UCSD-AML1 (cell line): ENCODE measurements around the gene AKAP8L.

Experiments used
- DNase-seq: peaks from one replicate; lab custom pipeline; 2025; ENCODE audit not compliant: unreplicated experiment; lab: John Stamatoyannopoulos, UW

The AKAP8L gene, protein sequence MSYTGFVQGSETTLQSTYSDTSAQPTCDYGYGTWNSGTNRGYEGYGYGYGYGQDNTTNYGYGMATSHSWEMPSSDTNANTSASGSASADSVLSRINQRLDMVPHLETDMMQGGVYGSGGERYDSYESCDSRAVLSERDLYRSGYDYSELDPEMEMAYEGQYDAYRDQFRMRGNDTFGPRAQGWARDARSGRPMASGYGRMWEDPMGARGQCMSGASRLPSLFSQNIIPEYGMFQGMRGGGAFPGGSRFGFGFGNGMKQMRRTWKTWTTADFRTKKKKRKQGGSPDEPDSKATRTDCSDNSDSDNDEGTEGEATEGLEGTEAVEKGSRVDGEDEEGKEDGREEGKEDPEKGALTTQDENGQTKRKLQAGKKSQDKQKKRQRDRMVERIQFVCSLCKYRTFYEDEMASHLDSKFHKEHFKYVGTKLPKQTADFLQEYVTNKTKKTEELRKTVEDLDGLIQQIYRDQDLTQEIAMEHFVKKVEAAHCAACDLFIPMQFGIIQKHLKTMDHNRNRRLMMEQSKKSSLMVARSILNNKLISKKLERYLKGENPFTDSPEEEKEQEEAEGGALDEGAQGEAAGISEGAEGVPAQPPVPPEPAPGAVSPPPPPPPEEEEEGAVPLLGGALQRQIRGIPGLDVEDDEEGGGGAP

DNA sequence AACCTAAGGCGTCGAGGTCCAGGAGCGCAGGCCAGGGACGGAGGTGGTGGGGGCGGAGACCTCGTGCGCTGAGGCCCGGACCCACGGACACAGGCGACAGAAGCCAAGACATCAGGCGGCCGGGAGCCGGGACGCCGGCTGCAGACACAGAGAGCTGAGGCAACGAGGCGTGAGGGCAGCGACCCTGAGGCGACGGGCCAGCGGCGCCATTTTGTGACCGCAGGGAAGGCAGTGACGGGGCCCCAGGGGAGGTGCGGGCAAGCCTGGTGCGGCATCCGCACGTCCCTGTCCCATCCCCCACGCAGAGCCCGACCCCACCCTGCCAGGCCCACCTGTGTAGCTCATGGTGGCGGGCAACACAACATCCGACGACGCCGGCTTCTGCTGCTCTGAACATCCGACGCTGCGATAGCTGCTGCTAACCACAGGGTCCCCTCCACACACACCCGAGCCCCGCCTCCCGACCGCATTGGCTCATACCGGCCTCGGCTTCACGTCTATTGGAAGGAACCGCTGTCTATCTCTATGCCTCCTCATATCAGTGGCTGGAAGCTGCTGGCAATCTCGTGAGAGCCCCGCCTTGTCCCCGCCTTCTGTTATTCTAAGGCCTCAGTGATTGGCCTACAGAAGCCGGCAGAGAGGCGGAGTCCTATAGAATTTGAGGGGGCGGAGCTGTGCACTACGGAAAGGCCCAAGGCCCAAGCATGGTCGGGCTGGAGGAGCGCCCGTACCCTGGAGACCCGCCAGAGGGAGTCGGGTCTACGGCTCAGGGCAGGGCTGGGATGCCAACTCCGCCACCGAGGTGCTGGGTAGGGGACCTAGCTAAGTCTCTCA is at the start of gene AKAP8L:
TSS of gene AKAP8L (minus strand) at position 410 of the 834 bp plus-strand sequence. CDS start at position 345, 65 bp downstream.
- peak; percentile 98 for DNase-seq

DNA sequence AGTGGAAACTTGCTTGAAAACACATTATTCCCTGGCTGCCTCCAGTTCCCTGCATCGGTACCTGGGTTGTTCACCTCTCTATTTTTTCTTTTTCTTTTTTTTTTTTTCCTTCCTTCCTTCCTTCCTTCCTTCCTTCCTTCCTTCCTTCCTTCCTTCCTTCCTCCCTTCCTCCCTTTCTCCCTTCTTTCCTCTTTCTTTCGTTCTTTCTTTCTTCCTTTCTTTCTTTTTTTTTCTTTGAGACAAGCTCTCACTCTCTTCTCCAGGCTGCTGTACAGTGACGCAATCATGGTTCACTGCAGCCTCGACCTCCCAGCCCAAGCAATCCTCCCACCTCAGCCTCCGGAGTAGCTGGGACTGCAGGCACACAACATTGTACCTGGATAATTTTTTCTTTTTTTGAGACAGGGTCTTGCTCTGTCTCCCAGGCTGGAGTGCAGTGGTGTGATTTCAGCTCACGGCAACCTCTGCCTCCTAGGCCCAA is 49.0 kb upstream of the AKAP8L start:
- no peak for DNase-seq

DNA sequence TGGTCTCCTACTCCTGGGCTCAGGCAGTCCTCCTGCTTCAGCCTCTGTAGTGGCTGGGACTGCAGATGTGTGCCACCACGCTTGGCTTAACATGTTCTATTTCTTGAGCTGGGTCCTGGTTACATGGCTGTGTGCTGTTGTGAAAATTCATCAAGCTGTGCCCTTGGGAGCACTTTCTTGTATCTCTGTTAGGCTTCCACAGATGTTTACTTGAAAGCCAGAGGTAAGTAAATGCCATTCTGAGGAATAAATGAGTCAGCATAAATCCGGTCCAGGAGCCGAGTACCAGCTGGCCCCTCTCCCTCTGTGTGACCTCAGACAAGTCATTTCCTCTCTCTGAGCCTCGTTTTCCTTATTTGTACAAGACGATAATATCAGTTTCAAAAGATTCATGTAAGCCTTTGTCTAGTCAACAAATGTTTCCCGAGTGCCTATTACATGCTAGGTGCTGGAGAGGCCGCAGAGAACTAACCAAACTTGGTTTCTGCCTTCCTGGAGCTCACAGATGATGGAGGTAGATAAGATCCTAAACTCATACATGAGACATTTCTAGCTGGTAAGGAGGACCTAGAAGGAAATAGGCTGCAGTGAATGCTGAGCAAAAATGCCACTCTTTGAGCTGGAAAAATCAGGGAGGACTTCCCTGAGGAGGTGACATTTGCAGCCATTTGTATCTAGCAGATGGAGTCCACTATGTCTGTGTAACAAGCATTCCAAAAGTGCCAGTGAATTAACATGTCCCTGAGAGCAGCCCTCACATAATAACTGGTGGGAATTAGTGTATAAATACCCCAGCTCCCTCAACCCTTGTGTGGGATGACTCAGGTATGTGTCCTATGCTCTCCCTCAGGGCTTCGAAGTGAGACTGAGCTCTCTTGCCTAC is 48.3 kb upstream of the AKAP8L start:
- peak; percentile 71 for DNase-seq

DNA sequence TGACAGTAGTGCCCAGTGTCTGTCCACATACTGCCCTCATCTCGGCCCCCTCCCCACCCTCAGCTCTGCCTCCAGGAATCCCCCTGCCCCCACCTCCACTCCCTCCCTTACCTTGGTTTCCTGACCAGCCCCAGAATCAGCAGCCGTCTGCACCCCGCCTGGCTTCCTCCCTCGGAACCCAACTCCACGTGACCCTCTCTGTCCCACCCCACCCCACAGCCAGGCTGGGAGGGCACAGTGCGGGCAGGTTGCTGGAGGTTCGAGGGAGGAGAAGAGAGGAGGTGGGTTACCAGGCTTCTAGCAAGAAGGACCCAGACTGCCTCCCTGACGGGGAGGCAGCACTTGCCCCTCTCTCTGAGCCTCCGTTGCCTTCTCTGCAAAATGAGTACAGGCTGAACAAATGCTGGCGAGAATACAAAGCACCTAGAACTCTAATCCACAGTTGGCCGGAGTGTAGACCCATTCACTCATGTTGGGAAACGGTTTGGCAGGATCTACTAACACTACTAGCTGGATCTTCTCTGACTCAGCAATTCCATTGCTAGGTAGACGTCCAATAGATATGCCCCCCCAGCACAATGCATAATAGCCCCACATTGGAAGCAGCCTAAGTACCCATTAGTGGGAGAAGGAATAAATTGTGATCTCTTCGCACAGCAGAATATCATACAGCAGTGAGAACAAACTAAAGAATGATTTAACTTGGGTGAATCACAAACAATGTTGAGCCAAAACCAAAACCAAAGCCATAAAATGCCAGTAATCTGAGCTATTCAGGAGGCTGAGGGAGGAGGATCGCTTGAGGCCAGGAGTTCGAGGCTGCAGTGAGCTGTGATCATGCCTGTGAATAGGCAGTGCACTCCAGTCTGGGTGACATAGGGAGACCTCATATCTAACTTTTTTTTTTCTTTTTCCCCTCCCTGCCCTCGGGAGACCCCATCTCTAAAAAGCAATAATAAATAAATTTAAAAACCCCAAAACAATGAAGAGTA is 45.9 kb upstream of the AKAP8L start, which contains the start of gene RASAL3:
TSS of gene RASAL3 (minus strand) at position 151 of the 992 bp plus-strand sequence. CDS start 186 bp downstream, outside the sequence.
- peak; percentile 84 for DNase-seq

DNA sequence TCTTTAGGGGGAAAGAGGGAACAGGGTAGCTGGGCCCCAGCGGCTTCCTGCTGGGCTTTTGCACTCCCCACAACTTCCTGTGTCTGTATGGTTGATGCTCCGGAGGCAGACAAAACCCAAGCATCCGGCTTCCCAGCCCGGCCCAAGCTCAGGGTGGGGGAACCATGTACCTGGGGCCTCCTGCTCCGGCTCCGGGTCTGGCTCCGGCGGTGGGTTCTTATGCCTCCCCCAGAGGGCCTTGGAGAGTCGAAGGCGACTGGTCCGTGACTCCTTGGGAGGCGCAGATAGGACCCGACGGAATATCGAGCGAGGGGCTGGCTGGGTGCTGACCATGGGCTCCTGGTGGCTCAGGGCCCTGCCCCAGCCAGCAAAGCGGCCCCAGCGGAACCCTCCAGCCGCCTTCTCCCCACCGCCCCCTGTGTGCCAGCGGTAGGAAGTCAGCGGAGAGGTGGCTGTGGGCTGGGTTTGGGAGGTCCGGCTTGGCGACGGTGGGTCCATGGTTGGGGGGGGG is 45.1 kb upstream of the AKAP8L start:
- DNase-seq, result peak; percentile 87

DNA sequence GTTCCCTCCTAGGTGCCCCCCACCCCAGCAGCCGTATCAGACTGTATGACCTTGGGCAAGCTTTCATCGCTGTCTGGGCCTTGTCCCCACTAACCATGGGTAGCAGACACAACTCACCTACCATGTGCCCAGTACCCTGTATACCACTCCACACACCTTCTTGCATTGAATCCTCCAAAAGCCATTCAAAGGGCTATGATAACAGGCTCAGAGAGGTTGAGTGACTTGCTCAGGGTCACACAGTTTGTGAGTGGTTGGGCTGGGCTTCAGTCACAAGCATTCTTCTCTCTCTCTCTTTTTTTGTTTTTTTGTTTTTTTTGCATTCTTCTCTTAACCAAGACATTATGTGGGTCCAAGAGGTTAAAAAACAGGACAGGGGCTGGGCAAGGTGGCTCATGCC is 42.9 kb upstream of the AKAP8L start:
- no peak for DNase-seq

DNA sequence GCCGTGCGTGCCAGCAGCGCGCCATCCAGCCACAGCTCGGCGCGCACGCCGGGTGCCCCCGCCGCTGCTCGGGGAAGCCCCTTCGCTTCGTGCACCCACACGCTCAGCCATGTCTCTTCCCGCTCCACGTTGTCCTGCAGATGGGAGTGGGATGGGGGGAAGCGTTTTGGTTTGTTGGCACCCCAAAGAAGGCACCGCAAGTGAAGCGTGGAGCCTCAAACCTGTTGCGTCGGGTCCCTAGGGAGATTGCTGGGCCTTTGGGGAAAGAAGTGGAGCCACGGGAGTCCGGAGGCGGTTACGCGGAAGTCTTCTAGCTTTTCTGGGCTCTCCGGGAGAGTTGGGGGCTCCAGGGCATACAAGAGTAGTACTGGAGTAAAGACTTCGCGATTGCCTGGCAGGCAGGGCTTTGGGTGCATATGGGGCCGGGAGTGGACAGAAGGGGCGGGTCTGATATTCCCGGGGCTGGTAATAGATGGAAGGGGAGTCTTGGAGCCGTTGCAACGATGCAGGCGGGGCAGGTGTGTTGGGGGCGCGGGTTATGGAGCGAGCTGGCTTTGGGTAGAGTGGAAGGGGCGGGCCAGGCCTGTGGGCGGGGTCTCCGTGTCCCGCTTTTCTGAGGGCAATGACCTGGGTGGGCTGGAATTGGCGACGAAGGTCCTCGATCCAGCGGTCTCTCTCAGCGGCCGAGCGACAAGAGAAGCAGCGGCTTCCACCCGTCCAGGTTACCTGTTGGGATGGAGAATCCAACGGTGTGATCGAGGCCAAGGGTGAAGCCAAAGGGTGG is 39.1 kb upstream of the AKAP8L start:
- no peak for DNase-seq

DNA sequence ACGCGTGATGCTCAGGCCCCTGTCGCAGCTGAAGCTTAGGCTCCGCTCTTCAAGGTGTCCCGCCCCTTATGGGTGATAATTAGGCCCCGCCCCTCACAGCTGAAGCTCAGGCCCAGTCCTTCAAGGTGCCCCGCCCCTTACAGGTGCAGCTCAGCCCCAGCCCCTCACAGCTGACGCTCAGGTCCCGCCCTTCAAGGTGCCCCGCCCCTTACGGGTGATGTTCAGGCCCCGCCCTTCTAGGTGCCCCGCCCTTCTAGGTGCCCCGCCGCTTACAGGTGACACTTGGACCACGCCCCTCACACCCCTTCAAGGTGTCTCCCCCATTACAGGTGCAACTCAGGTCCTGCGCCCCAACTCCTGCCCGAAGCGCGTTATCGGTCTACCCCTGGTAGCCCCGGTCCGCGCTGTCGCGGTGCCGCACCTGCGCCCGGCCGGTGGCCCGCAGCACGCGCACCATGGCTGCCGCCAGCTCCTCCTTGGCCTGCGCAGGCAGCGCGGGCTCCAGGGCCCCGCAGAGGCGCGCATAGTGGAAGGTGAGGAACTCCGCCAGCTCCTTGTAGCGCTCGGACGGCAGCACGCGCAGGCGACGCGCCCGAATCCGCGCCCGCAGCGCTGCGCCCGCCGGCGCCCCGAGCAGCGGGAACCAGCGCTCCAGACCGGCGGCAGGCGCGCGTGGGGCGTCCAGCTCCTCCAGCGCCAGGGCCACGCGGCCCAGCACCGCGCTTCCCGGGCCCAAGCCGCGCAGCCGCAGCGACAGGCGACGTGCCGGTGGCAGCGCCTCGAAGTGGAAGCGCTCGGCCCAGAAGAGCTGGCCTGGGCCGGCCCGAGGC is 38.3 kb upstream of the AKAP8L start:
- no peak for DNase-seq

DNA sequence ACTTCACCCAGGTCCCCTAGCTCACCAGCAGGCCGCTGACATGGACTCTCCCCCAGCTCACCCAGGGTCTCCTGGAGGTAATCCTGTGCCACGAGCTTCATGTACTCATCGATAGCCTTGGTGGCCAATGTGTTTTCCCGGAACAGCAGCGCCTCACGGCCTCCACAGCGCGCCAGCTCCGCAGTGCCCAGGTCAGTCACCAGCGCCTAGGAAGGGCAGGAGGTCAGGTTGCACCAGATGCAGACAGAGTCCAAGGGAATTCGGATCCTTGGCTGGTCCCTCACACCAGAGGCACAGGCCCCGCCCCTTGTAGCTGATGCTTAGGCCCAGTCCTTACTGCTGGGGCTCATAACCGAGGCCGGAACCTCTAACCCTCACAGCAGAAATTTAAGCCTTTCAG is 37.7 kb upstream of the AKAP8L start:
- DNase-seq, result no peak

DNA sequence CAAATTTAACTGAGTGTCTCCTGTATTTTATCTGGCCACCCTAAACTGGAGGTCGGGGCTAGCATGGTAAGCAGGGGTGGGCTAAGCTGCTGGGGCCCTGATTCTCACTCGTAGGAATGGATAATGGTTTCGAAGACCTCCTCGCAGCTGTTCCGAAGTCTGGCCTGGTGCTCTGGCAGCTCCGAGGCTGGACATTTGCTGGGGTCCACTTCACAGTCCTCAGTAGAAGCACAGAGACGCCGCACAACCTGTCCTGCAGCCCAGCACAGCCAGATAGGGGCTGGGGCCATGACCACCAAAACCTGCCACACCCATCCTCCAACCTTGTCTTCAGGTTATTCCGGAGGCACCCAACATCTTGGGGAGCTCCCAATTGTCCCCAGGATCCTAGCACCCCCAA is 37.2 kb upstream of the AKAP8L start:
- DNase-seq, result no peak

DNA sequence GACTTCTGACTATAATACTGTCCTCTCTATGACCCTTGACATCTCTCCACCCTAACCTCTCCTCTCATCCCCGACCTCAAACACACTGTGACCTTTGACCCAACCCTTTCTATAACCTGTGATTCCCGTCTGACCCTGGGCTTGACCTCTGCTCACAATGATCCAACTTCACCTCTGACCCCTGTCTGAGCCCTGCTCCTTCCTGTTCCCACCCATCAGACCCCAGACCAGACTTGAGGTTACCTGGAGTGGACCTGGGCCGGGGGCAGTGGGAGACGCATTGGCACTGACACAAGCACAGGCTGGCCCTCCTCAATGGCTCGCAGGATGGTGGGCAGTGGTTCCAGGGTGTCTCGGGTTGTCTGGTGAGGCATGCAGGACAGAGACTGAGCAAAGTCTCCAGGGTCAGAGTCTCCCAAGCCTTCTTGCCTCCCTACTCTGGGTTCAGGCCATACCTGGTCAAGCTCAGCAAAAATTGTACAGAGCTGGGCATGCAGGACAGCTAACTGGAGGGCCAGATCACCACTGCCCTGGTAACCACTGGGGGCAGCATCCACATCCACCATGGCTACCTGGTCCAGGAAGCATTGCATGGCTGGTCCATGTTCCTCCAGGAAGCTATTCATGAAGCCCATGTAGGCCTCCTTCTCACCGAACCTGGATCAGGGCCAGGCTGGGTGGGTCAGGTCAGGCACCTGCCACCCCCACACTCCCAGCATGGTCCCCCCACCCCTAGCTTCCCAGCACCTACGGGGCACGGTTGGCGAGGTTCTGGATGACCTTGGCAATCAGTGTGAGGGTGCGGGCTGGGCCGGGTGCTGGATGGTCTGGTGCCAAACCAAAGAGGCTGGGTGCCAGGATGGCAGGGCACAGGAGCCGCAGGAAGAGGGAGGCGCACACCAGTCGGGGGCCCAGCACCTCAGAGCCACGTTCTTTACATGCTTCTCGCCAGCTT is 35.4 kb upstream of the AKAP8L start:
- no peak for DNase-seq

DNA sequence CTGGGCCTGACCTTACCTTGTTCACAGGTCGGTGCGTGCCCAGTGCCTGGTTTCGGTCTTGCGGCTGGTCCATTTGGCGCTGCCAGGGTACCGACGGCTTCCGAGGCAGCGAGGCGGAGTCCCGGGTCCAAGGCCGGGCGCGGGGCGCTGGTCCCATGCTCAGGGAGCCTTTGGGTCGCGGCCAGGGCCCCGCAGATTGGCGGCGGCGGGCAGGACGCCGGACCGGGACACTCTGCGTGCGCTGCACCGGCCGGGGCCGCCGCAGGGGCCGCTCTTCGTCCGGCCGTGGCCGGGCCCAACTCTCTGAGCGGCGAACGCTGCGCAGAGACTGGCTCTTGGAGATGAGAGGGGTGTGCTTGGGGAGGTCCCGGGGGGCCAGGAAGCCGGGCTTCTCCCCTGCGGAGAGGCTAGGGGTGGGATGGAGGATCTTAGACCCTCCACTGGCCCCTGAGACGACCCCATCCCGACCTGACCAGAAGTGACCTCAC is 34.3 kb upstream of the AKAP8L start:
- no peak for DNase-seq

DNA sequence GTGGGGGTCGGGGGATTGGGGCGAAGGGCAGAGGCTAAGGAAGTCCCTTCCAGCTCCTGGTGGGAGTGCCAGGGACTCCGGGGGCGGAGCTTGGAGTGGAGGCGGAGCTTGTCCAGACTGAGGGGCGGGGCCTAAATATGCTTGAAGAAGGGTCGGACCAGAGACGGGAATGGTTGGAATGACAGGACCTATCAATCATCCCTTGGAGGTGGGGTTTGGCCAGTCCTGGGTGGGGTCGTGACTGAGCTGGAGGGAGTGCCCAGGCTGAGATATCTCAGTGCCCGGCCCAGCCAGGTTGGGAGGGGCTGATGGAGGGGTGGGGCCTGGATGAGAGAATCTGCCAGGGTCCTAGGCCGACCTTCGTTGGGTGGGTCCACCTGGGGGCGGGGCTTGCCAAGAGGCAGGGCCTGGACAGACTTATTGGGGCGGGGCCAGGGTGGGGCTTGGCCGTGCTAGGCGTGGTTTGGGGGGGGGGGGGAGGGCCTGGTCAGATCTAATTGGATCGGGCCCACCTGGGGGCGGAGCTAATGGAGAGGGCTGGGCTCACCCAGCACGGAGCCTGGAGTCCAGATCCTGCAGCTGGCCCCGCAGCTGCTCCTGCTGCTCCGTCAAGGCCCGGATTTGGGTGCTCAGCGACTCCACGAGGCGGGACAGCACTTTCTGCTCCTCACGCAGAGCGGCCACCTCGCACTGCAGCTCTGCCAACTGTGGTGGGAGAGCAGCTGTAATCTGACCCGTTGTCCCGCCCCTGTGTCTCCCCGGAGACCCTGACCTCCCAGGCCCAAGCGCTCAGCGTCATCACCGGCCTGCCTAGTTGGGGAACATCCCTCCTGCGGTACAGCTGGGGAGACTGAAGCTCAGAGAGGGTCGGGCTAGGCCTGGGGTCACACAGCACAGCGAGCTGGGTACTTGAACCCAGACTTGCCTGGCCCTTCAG is 33.6 kb upstream of the AKAP8L start:
- peak; percentile 19 for DNase-seq

DNA sequence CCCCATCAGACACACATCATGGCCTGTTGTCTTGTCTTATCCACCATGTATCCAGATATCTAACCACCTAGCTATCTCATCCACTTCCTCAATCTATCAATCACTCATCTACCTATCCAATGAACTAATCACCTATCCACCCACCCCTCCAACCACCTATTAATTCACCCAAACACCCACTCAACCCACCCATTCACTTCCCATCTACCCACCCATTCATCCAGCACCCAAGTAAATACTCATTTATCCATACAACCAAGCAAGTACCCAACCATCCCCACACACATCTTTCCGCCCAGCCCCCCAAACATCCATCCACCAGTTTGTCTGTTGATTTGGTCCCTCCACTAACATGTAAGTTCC is 31.7 kb upstream of the AKAP8L start:
- DNase-seq, result no peak
